COLO829 (cell line): ENCODE measurements around the gene MED23.

Experiments used
- DNase-seq: peaks from one replicate; pipeline ENCODE4 v3.0.0; 2012; ENCODE audit warnings: low spot score

MED23 gene

GRCh38 chr6:131627724-131628682 is at the start of gene MED23:
Gene MED23, minus strand, starts transcription at chr6:131628242. Its CDS starts 193 bp downstream, at chr6:131628049.
- DNase-seq: peak; percentile 84

- DNase-seq: no peak
These were observed 45.1 kb upstream of the MED23 start for GRCh38 chr6:131673184-131673583.

GRCh38 chr6:131669891-131670290 is 41.8 kb upstream of the MED23 start:
- no peak for DNase-seq

GRCh38 chr6:131663578-131664165 is 35.6 kb upstream of the MED23 start:
- DNase-seq: no peak

- DNase-seq: no peak
These were observed 32.2 kb upstream of the MED23 start for GRCh38 chr6:131660195-131660594.

- DNase-seq: no peak
These were observed 30.2 kb upstream of the MED23 start for GRCh38 chr6:131658287-131658686.

- no peak for DNase-seq
These were observed 29.6 kb upstream of the MED23 start for GRCh38 chr6:131657630-131658111.

- DNase-seq: no peak
These were observed 29.2 kb upstream of the MED23 start for GRCh38 chr6:131657222-131657621.

GRCh38 chr6:131656667-131657066 is 28.6 kb upstream of the MED23 start:
- no peak for DNase-seq

- no peak for DNase-seq
These were observed 27.9 kb upstream of the MED23 start for GRCh38 chr6:131655951-131656350.

- no peak for DNase-seq
These were observed 27.3 kb upstream of the MED23 start for GRCh38 chr6:131655387-131655786.

GRCh38 chr6:131654326-131654725 is 26.3 kb upstream of the MED23 start:
- DNase-seq: no peak

- no peak for DNase-seq
These were observed 24.4 kb upstream of the MED23 start for GRCh38 chr6:131652472-131652871.

- no peak for DNase-seq
These were observed 23.7 kb upstream of the MED23 start for GRCh38 chr6:131651782-131652181.

- no peak for DNase-seq
These were observed 18.2 kb upstream of the MED23 start for GRCh38 chr6:131646249-131646670.

- no peak for DNase-seq
These were observed 17.8 kb upstream of the MED23 start for GRCh38 chr6:131645846-131646245.

GRCh38 chr6:131644921-131645320 is 16.9 kb upstream of the MED23 start:
- DNase-seq: no peak

- no peak for DNase-seq
These were observed 15.9 kb upstream of the MED23 start for GRCh38 chr6:131643855-131644460.

- DNase-seq: peak; percentile 67
These were observed 15.1 kb upstream of the MED23 start for GRCh38 chr6:131642987-131643611.

GRCh38 chr6:131642565-131642964 is 14.5 kb upstream of the MED23 start:
- DNase-seq: no peak

GRCh38 chr6:131641554-131641953 is 13.5 kb upstream of the MED23 start:
- no peak for DNase-seq

- DNase-seq: no peak
These were observed 12.5 kb upstream of the MED23 start for GRCh38 chr6:131640576-131640975.
